Right lobe of liver (tissue), 4 donors: ENCODE data around the gene GAL3ST3.

Source experiments
- CTCF ChIP-seq, 4 donors: fragments of 200-600 bp in 3 of 4; fragments of 450-650 bp in 1 of 4; IDR thresholded peaks; one replicate each; pipeline versions ENCODE4 v1.5.1 to v1.8.0; 2016 to 2022; ENCODE audit warnings: antibody characterized with exemption in 4 of 4, mild to moderate bottlenecking in 2 of 4
- POLR2A ChIP-seq: fragments of 450-650 bp; IDR thresholded peaks from one replicate; pipeline ENCODE4 v1.6.1; 2017; ENCODE audit warnings: antibody characterized with exemption, mild to moderate bottlenecking
- donor health status: DM: no; HTN: no; CAD: no.
- donor health status: DM: no; HTN: no; CAD: no.
- donor health status: DM: no; HTN: yes; CAD: no.

GRCh38 chr11:66035653-66036333, 13.2 kb downstream of the GAL3ST3 start:
- no peak for TF ChIP-seq CTCF (IDR thresholded peaks at IDR 0.05)
- no peak for TF ChIP-seq POLR2A
